Subcutaneous abdominal adipose tissue (tissue), 5 donors: Measurements from ENCODE around the gene KCND3.

ENCODE experiments used
- H3K27ac ChIP-seq: one replicate; pipeline ENCODE4 v1.7.0; 2013; ENCODE audit warnings: low read depth, mild to moderate bottlenecking, inconsistent platforms, low read length, moderate library complexity
- H3K27me3 ChIP-seq, 5 donors: one replicate each; pipeline ENCODE4 v1.7.0; 2013; ENCODE audit warnings: low read length in 5 of 5, inconsistent platforms in 1 of 5; ENCODE audit not compliant: control insufficient read depth in 5 of 5, insufficient read depth in 4 of 5
- H3K36me3 ChIP-seq, 5 donors: one replicate each; pipeline ENCODE4 v1.7.0; 2013; ENCODE audit warnings: low read length in 5 of 5; ENCODE audit not compliant: control insufficient read depth in 5 of 5, insufficient read depth in 5 of 5
- H3K4me1 ChIP-seq, 5 donors: one replicate each; pipeline ENCODE4 v1.7.0; 2013; ENCODE audit warnings: low read length in 5 of 5, mild to moderate bottlenecking in 3 of 5, moderate library complexity in 1 of 5; ENCODE audit not compliant: control insufficient read depth in 5 of 5, insufficient read depth in 5 of 5
- H3K4me3 ChIP-seq, 5 donors: one replicate each; pipeline ENCODE4 v1.7.0; 2013; ENCODE audit warnings: low read length in 5 of 5, low read depth in 1 of 5
- H3K9ac ChIP-seq, 5 donors: one replicate each; pipeline ENCODE4 v1.7.0; 2013; ENCODE audit warnings: low read length in 5 of 5, mild to moderate bottlenecking in 4 of 5, moderate library complexity in 3 of 5
- H3K9me3 ChIP-seq, 5 donors: one replicate each; pipeline ENCODE4 v1.7.0; 2013; ENCODE audit warnings: low read length in 5 of 5; ENCODE audit not compliant: control insufficient read depth in 5 of 5
- donor health status: healthy.
- donor health status: healthy.
- donor health status: healthy.
- donor health status: healthy.
- donor health status: healthy.

The KCND3 gene

GRCh38 chr1:111990026-111990877 lies 784 bp upstream of the KCND3 start:
- peaks cover 0 to 32% (median 28%) of the 10 kb centered on the region in 5 donors for H3K4me1 ChIP-seq
- H3K27ac ChIP-seq = no peak overlapping the region
- H3K9ac ChIP-seq = peak overlapping the region in 4 of 5 donors; percentile 23 to 74 (median 58)
- peak overlapping the region; percentile 15 to 80 (median 64) for H3K4me3 ChIP-seq
- no peaks in the 10 kb centered on the region for H3K9me3 ChIP-seq
- H3K36me3 ChIP-seq = no peaks in the 10 kb centered on the region
- H3K27me3 ChIP-seq = peaks cover 0 to 13% (median 12%) of the 10 kb centered on the region in 5 donors

DNA sequence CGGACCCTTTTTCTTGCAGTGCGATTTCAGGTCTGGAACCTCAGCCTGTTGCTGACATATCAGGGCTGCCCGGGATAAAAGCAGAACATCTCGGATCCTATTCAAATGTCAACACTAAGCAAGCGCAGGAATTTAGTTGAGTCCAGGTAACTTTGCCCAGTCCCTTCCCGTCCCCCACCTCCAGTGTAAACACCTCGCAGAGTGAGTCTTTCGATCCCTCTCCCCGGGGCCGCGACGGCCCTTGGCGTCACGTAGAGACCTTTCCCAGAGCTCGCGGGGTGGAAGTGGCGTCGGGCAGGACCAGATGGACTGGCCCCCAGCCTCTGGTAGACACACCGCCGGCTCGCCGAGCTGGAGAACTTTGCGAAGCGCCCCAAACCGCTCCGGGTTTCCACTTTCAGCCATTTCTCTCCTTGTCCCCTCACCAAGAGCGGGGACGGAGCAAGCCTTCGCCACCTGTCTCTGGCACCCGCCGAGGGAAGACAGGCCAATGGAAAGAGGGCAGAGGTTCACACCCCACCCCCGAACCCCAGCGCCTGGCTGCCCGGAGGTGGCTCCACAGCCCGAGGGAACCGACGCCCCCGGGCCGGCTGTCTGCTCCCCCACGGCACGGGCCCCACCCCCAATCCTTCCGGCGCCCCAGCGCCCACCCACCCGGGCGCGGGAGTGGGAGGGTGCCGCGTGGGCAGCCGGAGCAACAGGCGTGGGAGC lies 570 bp downstream of the KCND3 start:
- Histone ChIP-seq H3K27ac (no peak overlapping the region), H3K9ac (peak overlapping the region in 2 of 5 donors; percentile 6 to 38), H3K4me3 (peak overlapping the region; percentile 31 to 73 (median 51)), H3K36me3 (no peaks in the 10 kb centered on the region), H3K4me1 (peaks cover 0 to 32% (median 28%) of the 10 kb centered on the region in 5 donors), H3K9me3 (no peaks in the 10 kb centered on the region), H3K27me3 (peaks cover 0 to 12% (median 9%) of the 10 kb centered on the region in 5 donors)

- H3K4me3 ChIP-seq = peak overlapping the region in 3 of 5 donors; percentile 46 to 73 (median 52)
- H3K27me3 ChIP-seq = peaks cover 0 to 12% (median 8%) of the 10 kb centered on the region in 5 donors
- H3K4me1 ChIP-seq = peaks cover 0 to 32% (median 28%) of the 10 kb centered on the region in 5 donors
- H3K9ac ChIP-seq = no peak overlapping the region
- H3K27ac ChIP-seq = no peak overlapping the region
- no peaks in the 10 kb centered on the region for H3K9me3 ChIP-seq
- H3K36me3 ChIP-seq = no peaks in the 10 kb centered on the region
Measured at GRCh38 chr1:111988377-111988742, 1.1 kb downstream of the KCND3 start.

GRCh38 chr1:111987502-111987901 lies 2.0 kb downstream of the KCND3 start:
- H3K9ac ChIP-seq = no peak overlapping the region
- no peak overlapping the region for H3K27ac ChIP-seq
- H3K27me3 ChIP-seq = peaks cover 0 to 12% (median 5%) of the 10 kb centered on the region in 5 donors
- H3K9me3 ChIP-seq = no peaks in the 10 kb centered on the region
- H3K4me3 ChIP-seq = no peak overlapping the region
- no peaks in the 10 kb centered on the region for H3K36me3 ChIP-seq
- peaks cover 0 to 32% (median 28%) of the 10 kb centered on the region in 5 donors for H3K4me1 ChIP-seq

DNA sequence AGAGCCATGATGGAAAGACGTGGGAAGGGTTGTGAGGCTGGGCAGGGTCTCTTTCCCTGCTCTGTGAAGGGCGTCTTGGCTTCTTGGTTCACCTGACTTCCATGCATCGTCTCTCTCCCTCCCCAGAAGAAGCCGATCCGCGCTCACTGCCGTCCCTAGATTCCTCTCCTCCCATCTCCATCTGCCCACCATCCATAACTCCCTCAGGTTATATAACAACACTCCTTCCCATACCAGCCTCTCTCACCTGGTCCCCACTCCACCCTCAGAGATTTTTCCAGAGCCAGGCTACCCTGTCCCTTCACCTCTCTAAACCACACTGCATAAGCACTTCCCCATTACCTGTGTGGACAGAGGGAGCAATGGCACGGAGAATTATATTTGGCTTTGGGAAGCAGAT lies 6.0 kb downstream of the KCND3 start:
- H3K27ac ChIP-seq = no peak overlapping the region

DNA sequence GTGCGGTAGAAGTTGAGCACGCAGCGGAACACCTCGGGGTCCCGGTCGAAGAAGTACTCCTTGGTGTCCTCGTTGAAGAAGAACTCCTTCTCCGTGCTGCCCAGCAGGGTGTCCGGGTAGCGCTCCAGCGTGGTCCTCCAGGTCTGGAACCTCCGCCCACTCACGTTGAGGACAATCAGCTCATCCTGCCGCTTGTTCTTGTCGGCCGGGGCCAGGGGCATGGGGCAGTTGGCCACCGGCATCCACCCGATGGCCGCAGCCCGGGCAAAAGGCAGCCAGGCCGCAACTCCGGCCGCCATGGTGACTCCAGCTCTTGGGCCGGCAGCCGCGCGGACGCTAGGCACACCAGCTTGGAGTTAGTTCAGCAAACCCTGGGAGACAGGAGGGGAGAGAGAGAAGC lies 7.0 kb downstream of the KCND3 start:
- Histone ChIP-seq H3K9ac (no peak overlapping the region), H3K4me3 (no peak overlapping the region), H3K27me3 (peaks cover 0 to 8% (median 2%) of the 10 kb centered on the region in 5 donors), H3K36me3 (peaks cover 0 to 10% (median 6%) of the 10 kb centered on the region in 5 donors), H3K27ac (no peak overlapping the region), H3K9me3 (no peaks in the 10 kb centered on the region), H3K4me1 (peaks cover 0 to 5% (median 0%) of the 10 kb centered on the region in 5 donors)

More for the DNA sequence above, 6.0 kb downstream of the KCND3 start:
- no peak overlapping the region for H3K9ac ChIP-seq
- H3K4me3 ChIP-seq = no peak overlapping the region
- H3K9me3 ChIP-seq = no peaks in the 10 kb centered on the region
- H3K27me3 ChIP-seq = peaks cover 0 to 5% (median 3%) of the 10 kb centered on the region in 5 donors
- peaks cover 0 to 8% (median 3%) of the 10 kb centered on the region in 5 donors for H3K4me1 ChIP-seq
- peaks cover 0 to 10% (median 6%) of the 10 kb centered on the region in 5 donors for H3K36me3 ChIP-seq

- H3K9ac ChIP-seq = no peak overlapping the region
- peaks cover 0 to 5% (median 0%) of the 10 kb centered on the region in 5 donors for H3K4me1 ChIP-seq
- no peak overlapping the region for H3K4me3 ChIP-seq
- no peak overlapping the region for H3K27ac ChIP-seq
- peaks cover 0 to 10% (median 6%) of the 10 kb centered on the region in 5 donors for H3K36me3 ChIP-seq
- peaks cover 0 to 10% (median 0%) of the 10 kb centered on the region in 5 donors for H3K27me3 ChIP-seq
- H3K9me3 ChIP-seq = no peaks in the 10 kb centered on the region
Measured at GRCh38 chr1:111981871-111982270, 7.6 kb downstream of the KCND3 start.

- Histone ChIP-seq H3K9ac (no peak overlapping the region), H3K4me1 (peaks cover 0 to 5% (median 0%) of the 10 kb centered on the region in 5 donors), H3K27ac (no peak overlapping the region), H3K9me3 (no peaks in the 10 kb centered on the region), H3K4me3 (no peak overlapping the region), H3K27me3 (peaks cover 0 to 10% (median 0%) of the 10 kb centered on the region in 5 donors), H3K36me3 (peaks cover 0 to 10% (median 6%) of the 10 kb centered on the region in 5 donors)
Measured at GRCh38 chr1:111981090-111981489, 8.4 kb downstream of the KCND3 start.

- Histone ChIP-seq H3K36me3 (peaks cover 0 to 10% (median 6%) of the 10 kb centered on the region in 5 donors), H3K9ac (no peak overlapping the region), H3K4me3 (no peak overlapping the region), H3K4me1 (peaks cover 0 to 5% (median 0%) of the 10 kb centered on the region in 5 donors), H3K27ac (no peak overlapping the region), H3K9me3 (no peaks in the 10 kb centered on the region), H3K27me3 (peaks cover 0 to 10% (median 0%) of the 10 kb centered on the region in 5 donors)
Measured at GRCh38 chr1:111980686-111981085, 8.8 kb downstream of the KCND3 start.
